ENCODE measurements around the gene SLC1A2. TPM values are rescaled to one million over a fixed set of nuclear protein-coding genes. Genes with fewer than 3 reads are reported as not detected.

The SLC1A2 gene
- total RNA-seq, 1 experiment from 2014 or later = 0.50 TPM

- WGBS (ENCODE audit: extremely low coverage, insufficient read length, low lambda C conversion rate) = no CpG with 5 or more reads among the region's 1 CpG
Measured at GRCh38 chr11:35336726-35337125, 82.6 kb downstream of the SLC1A2 start.

More at GRCh38 chr11:35336726-35337125, 82.6 kb downstream of the SLC1A2 start:
- no peaks in the 10 kb centered on the region for H3K27me3 ChIP-seq (ENCODE audit: insufficient read depth, low read length)
- no peaks in the 10 kb centered on the region for H4K20me1 ChIP-seq (ENCODE audit: control insufficient read depth, insufficient read depth, insufficient read length)
- Mint-ChIP-seq H3K36me3 (ENCODE audit: insufficient read depth in 1 of 3, low read depth in 3 of 3) (peaks cover 0 to 9% (median 2%) of the 10 kb centered on the region in 3 experiments; a peak in 4 of 7 replicates), H3K27ac (no peak overlapping the region), H3K27me3 (ENCODE audit: low read depth) (peaks cover 36% of the 10 kb centered on the region), H3K4me3 (no peak overlapping the region), H3K9me3 (peaks cover 8 to 10% of the 10 kb centered on the region in 2 experiments), H3K4me1 (peaks cover under 1 to 8% of the 10 kb centered on the region in 2 experiments; a peak in 3 of 4 replicates)
- DNase-seq = no peak
- H4K5ac ChIP-seq (ENCODE audit: insufficient read length, low read depth, low read length) = no peak overlapping the region
- no peak overlapping the region for H3K18ac ChIP-seq (ENCODE audit: insufficient read length, low read depth, low read length)
- H2BK120ac ChIP-seq (ENCODE audit: low read depth, low read length, poor library complexity, severe bottlenecking) = no peak overlapping the region
- TF ChIP-seq CTCF (conservative IDR thresholded peaks at IDR 0.05) = no peak
- H2BK12ac ChIP-seq (ENCODE audit: insufficient read length, low read depth, low read length) = no peak overlapping the region
- no peaks in the 10 kb centered on the region for H3K79me1 ChIP-seq (ENCODE audit: insufficient read depth, low read depth, low read length, poor library complexity, severe bottlenecking)
- H3K9ac ChIP-seq (ENCODE audit: extremely low read depth, insufficient read length, low read length) = no peak overlapping the region
- no peak overlapping the region for H4K91ac ChIP-seq (ENCODE audit: insufficient read length, low read depth, low read length)
- H2BK5ac ChIP-seq (ENCODE audit: insufficient read length, low read length) = no peak overlapping the region
- no peak overlapping the region for H3K23ac ChIP-seq (ENCODE audit: insufficient read length, low read depth, low read length)
- no peak overlapping the region for H3T11ph ChIP-seq (ENCODE audit: low read length)
- no peak overlapping the region for H3K4ac ChIP-seq (ENCODE audit: low read depth, low read length)
- H3K4me1 ChIP-seq (ENCODE audit: insufficient read depth, low read length) = no peaks in the 10 kb centered on the region
- H4K8ac ChIP-seq (replicated peaks; ENCODE audit: insufficient read length, low read depth, low read length) = no peak overlapping the region
- no peak overlapping the region for H2BK15ac ChIP-seq (ENCODE audit: low read depth, low read length)
- H2AFZ ChIP-seq (ENCODE audit: low read length) = no peak overlapping the region
- no peaks in the 10 kb centered on the region for H3K9me3 ChIP-seq (ENCODE audit: control insufficient read depth, low read depth, low read length)
- H2AK5ac ChIP-seq (ENCODE audit: insufficient read length, low read length) = no peak overlapping the region
- H3K4me2 ChIP-seq (ENCODE audit: insufficient read depth, insufficient read length, low read length) = no peak overlapping the region
- no peaks in the 10 kb centered on the region for H3K23me2 ChIP-seq (ENCODE audit: insufficient read length, low read depth, low read length, poor library complexity, severe bottlenecking)
- no peak overlapping the region for H2BK20ac ChIP-seq (ENCODE audit: low read depth, low read length, poor library complexity, severe bottlenecking)
- H3K27ac ChIP-seq (ENCODE audit: insufficient read length, low read depth, low read length) = no peak overlapping the region
- no peaks in the 10 kb centered on the region for H3K79me2 ChIP-seq (ENCODE audit: insufficient read depth, low read length)
- H3K14ac ChIP-seq (ENCODE audit: insufficient read depth, low read length) = no peak overlapping the region
- no peak overlapping the region for H3K56ac ChIP-seq (ENCODE audit: insufficient read length, low read depth, low read length)

Data from H9 (cell line).